Stimulated activated naive CD4-positive, alpha-beta T cell (primary cell): ENCODE data around the gene NPHS1.
"Not testable (repeated sequence)": the region's sequence is repeated elsewhere in the genome, so short reads cannot be mapped to it uniquely, and the experiment has no call there.

Experiments used
- DNase-seq, 6 experiments: peaks; one replicate each; lab custom pipeline; 2025; lab: John Stamatoyannopoulos, UW

NPHS1 gene

DNA sequence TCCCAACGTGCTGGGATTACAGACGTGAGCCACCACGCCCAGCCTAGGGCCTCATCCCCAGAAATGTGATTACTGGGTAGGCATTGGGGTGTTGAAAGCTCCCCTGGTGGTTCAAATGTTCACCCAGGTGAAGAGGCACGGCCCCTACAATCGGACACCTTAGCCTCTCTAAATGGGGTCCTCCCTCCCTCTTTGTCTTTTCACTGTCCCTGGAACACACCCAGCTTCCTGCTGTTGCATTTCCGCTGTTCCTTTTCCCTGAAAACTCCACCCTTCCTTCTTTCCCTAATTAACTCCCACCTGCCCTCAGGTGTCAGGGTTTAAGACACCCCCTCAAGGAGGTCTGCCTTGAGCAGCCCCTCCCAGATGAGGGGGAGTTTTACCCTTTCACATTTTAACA is 36.0 kb downstream of the NPHS1 start:
- no peak for DNase-seq

DNA sequence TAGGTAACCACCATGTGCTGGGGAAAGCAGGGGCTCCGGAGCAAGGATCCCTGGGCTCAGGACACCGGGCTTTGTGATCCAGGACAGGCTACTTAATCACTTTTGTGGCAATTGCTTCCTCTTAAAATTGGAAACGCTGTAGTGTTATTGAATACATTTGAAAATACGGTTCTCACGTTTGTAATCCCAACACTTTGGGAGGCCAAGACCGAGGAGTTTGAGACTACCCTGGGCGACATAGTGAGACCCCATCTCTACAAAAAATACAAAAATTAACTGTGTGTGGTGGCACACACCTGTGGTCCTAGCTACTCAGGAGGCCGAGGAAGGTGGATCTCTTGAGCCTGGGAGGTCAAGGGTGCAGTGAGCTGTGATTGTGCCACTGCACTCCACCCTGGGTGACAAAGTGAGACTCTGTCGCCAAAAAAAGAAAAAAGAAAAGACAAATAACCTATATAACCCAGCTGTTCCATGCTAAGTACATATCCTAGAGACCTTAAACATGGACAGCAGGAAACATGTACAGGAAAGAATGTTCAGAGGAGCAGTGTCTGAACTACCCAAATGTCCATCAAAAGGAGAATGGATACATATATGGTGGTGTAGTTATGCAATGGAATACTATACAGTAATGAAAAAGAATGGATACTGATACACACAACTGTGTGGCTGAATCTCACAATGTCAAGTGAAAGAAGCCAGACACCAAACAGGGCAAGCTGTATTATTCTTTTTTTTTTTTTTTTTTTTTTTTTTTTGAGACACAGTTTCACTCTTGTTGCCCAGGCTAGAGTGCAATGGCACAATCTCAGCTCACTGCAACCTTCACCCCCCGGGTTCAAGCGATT is 39.0 kb downstream of the NPHS1 start:
- no peak for DNase-seq

DNA sequence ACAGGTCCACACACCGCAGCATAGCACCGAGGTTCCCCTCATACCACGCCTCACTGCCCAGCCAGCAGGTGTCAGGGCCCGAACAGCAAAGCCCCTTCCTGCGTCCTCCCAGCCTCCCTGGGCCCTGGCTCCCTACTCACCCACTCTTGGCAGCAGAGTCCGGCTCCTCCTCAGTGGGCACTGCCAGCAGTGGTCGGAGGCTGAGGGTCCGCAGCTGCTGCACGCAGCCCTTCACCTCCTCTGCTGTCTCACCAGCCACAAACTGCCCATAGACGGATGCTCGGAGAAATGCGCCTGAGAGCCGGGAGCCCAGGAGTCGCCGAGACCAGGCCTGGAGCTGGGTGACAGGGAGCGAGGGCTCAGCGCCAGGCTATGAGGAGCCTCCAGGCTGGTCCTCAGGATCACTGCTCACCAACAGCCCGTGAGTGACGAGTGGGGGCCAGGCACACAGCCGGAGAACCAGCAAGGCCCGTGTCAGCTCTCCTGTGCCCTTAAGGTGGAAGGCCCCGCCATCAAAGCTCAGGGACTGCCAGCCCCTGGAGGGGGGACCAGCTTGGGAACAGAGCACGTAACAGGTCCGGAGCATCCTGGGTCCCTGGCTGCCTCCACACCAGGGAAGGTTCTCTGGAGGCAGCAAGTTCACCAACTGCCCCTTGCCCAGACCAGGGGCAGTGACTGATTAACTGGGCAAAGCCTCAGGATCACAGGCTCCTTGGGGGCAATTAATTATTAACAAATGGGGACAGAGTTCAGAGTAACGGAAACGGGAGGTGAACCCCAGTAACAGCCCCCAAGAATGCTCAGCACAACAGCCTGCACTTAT is 39.9 kb downstream of the NPHS1 start, which contains the start of gene PRODH2:
TSS of gene PRODH2 (minus strand) at position 626 of the 823 bp plus-strand sequence. CDS start at position 586, 40 bp downstream.
- no peak for DNase-seq

DNA sequence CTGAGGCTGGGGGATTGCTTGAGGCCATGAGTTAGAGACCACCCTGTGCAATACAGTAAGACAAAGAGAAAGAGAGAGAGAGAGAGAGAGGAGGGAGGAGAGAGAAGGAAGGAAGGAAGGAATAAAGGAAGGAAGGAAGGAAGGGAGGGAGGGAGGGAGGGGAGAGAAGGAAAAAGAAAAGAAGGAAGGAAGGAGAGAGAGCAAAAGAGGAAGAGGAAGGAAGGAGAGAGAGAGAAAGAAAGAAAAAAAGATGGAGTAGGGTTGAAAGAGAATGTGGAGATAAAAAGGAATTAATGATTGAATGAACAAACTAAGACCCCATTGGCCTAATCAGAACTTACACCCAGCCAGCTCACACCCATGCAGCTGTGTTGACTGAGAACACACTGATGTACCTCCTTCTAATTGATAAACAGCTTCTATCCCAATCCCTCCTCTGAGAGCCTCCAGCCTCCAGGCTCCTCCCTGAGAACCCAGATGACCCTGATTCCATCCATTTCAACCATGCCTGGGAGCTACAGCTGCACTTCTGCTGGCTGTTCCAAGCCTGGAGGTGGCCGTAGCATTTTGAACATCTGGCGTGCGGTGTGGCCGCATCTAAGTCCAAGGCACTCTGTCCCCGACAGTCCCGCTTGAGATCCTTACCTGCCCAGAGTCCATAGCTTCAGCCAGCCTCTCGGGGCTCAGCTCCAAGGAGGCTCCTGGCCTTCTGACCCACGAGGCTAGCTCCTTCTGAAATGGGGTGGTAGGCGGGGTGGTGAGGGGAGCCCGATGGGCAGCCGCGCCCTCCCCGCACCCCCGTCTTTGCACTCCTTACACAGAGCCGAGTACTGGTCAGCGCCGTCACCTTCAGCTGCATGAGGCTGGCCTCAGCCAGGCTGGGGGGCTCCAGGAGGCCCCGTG is 40.7 kb downstream of the NPHS1 start:
- no peak for DNase-seq

DNA sequence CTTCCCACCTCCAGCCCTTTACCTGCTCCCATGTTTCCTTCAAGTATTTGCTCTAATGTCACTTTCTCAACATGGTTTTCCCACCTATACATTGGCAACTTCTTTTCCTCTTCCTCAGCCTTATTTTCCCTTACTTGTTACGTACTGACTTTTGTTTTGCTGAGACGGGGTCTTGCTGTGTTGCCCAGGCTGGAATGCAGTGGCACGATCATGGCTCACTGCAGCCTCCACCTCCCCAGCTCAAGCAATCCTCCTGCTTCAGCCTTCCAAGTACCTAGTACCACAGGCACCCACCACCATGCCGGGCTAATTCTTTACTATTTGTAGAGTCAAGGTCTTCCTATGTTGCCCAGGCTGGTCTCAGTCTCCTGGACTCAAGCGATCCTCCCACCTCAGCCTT is 44.7 kb downstream of the NPHS1 start:
- DNase-seq: no peak

DNA sequence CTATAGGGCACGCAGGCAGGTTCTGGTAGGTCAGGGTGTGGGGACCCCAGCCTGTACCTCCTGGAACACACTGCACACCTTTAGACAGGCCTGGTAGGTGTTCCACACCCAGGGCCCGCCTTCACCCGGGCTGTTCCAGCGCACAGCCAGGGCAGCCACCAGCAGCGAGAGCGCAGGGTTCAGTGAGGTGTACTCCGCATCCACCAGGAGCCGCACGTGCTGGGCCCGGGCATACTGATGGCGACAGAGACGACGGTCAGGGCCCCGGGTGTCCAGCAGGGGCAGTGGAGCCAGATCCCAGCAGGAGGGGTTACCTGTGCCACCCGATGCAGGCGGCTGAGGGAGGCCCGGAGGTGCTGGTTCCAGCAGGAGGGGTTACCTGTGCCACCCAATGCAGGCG is 45.7 kb downstream of the NPHS1 start:
- no peak for DNase-seq

DNA sequence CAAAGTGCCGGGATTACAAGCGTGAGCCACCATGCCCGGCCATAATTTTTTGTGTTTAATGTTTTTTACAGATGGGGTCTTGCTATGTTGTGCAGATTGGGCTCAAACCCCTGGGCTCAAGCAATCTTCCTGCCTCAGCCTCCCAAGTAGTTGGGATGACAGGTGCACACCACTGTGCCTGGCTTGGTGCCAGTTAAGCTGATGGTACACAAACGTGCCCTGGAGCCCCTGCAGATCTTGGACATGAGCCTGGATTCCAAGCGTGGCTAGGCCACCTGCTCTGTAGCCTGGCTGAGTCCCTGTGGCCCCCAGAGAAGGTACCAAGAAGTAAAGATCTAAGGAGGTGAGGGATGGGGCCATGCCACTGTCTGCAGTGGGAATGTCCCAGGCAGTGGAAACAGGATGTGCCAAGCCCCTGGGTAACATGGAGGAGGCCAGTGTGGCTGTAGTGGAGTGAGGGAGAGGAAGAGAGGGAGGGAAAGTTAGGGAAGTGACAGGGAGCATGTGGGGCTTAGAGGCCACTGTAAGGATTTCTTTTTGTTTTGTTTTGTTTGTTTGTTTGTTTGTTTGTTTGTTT is 46.7 kb downstream of the NPHS1 start:
- no peak for DNase-seq

DNA sequence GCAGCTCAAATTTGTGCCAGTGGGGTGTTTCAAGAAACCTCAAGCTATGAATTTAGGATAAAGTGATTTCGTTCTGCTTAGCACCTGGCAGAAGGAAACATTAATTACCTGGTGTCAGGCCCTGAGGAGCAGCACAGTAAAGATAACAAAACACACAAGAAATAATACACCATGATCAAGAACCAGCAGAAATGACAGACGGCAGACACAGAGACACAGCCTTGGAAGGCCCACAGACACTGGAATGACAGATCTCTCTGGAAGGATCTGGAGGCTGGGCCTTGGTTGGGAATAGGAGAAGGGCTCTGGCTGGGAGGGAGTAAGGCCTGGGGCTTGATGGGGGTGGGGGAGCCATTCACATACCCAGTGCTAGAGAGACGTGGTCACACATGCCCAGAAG is 50.5 kb downstream of the NPHS1 start:
- DNase-seq: no peak

DNA sequence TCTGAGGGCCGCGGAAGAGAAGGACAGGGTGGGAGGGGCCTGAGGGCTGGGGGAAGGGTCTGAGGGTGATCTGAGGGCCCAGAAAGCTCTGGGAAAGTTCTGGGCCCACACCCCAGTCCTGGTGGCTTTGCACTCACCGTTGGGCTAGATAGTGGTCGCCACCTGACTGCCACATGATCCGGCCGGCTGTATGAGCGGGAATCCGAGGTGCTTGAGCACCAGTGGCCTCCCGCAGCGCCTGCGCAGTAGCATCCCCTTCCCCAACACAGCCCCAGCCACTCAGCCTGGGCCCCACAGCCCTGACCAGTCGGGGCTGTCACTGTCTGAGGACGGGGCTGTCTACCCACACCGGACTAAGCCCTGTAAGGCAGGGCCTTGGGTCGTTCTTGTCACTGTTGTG is 54.6 kb downstream of the NPHS1 start:
- no peak for DNase-seq

DNA sequence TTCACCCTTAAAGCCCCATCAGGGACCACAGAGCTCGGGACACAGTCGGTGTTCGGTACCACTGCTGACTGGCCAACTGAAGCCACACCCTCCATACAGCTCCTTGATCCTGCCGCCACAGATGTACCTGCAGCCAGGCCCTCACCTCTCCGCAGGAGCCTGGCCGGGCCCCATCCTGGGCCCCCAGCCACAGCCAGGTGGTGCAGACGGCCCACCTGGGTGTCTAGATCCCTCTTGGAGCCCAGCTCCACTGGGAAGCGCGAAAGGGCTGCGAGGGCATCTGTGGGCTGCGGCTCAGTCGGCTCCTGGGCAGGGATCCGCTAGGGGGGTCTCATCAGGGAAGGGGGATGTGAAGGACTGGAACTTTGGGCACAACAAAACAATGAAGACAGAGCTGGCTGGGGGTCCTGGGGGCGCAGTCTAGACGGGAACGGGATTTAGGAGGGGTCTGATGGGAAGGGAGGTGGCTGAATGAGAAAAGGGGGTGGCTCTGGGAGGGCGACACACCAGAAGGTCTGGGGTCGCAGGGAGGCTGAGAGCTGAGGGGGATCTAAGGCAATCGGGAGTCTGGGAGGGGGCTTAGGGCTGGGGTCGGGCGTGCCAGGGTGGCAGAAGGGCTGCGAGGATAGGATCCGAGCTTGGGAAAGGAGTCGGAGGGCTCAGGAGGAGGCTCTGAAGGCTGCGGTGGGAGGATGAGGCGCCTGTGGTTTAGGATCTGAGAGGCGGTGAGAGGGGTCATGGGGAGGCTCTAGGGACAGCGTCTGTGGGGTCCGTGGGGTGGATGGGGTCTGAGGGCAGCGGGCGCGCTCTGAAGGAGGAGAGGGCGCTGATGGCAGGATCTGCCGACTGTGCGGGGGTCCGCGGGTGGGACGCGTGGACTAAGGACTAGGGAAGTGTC is 55.4 kb downstream of the NPHS1 start:
- no peak for DNase-seq

DNA sequence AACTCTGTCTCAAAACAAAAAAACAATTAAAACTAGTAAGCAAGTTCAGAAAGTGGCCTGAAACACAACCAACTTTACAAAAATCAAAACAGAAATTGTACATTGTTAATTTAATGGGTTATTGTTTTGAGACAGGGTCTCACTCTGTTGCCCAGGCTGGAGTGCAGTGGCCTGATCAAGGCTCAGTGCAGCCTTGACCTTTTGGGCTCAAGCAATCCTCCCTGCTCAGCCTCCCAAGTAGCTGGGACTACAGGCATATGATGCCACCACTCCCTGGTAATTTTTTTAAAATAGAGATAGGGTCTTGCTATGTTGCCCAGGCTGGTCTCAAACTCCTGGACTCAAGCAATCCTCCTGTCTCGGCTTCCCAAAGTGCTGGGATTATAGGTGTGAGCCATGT is 56.7 kb downstream of the NPHS1 start:
- DNase-seq: not testable (repeated sequence)

DNA sequence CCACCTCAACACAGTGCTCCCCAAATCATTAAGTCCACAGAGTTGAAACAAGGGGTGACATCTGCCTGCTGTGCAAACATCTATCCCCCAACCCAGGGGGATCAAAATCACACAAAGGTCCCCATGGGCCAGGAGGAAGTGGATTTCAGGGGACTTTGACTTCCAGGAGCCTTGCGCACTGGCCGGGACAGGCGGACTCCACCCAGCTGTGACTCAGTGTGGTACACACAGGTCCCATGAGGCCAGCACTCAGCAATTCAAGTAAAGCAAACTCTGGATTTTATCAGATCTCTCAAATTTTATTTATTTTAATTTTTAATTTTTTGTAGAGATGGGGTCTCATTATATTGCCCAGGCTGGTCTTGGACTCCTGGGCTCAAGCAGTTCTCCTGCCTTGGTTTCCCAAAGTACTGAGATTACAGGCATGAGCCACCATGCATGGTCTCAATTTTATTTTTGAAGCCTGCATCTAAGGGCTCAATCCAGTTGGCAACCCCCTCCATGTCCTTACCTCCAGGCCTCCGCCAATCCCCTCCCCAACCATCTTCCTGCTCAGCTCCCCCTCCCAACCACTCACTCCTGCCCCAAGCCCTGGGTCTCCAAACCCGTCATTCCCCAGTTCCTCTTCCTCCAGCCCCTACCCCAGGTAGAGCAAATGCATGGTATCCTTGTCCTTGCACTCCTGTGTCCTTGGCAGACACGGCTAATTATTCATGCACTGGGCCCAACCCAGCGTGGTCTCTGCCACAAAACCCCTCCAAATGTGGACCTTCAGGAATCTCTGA is 58.7 kb downstream of the NPHS1 start:
- no peak for DNase-seq

DNA sequence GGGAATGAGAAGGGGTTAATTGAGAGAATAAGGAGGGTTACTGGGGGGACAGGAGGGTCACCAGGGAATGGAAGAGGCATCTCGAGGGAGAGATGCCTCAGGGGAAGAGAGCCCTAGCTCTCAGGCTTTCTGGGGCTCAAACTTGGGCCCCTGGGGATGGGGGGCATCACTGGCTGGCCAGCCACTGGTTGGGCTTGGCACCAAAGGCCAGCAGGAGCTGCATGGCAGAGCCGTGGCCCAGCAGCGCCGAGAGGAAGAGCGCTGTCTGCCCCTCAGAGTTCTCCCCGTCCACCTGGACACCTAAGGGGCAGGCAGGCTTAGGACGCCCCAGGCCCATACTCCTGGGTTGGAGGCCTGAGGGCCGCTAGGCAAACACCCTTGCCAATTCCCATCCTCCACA is 59.4 kb downstream of the NPHS1 start:
- DNase-seq: no peak

DNA sequence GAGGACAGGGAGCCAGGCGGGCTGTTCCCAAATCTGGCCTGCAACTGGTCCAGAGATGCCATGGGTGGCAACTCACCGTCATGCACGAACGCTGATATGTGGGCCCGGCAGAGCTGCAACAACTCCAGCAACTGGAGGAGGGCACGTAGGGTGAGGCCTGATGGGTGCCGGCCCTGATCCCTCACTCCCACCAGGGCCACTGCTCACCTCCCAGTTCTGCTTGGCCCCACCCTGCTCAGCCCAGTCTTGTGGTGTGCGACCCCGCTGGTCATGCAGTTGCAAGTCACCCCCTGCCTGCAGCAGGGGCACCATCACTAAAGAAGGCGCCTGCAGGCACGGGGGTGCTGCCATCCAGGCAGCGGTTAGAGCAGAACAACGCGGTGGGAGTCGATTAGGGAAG is 60.0 kb downstream of the NPHS1 start:
- DNase-seq: no peak

DNA sequence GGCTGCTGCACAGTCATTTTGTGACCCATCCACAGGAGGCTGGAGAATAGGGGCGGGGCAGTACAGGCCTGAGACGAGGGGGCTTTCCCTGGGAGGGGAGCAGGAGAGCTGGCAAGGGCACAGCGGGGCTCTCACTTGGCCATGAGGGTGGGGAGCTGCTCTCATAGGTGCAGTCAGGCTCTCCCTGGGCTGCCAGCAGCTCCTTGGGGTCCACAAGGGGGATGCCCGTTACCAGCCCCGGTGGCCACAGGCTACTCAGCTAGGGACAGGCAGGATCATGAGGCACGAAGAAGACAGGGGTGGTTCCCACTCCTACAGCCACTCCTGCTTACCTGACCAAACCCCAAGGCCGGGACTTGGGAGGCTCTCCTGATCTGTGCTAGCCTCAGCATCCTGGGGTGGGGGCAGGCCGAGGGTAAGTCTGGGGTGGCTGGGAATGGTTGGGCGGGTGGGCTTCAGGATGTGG is 60.5 kb downstream of the NPHS1 start:
- no peak for DNase-seq

DNA sequence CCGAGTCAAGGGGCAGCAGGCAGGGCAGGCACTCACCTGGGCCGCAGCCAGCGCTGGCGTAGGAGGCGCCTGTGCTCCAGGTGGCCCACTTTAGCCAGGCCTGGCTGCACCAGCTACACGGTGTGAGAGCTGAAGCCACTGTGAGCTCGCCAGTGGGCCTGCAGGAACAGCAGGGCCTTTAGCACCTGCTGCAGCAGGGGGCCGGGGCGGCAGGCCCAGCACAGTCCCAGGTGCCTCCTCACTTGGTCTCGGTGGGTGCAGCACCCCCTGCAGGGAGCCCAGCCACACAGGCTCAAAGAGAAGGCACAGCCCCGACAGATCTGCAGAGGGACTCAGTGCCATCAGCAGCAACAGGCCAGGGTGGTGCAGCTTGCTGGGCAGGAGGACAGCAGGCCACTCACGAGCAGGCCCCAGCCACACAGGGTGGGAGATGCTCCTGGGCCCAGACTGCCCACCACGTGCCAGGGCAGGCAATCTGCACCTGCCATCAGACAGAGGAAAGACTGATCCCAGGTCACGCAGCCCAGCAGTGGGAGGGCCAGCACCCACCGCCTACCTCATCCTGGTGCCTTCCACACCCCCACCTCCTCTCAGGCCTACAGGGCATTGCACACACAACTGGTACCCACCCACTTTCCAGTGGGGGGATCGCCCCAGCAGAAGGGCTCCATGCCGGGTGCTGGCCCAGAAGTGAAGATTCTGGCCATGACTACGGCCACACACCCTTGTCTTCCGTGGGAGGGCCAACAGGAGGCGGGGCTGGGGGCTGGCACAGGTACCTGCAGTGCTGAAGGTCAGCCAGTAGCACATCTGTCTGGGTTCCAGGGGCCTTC is 61.1 kb downstream of the NPHS1 start:
- DNase-seq: peak in 1 of 6 experiments; percentile 3

DNA sequence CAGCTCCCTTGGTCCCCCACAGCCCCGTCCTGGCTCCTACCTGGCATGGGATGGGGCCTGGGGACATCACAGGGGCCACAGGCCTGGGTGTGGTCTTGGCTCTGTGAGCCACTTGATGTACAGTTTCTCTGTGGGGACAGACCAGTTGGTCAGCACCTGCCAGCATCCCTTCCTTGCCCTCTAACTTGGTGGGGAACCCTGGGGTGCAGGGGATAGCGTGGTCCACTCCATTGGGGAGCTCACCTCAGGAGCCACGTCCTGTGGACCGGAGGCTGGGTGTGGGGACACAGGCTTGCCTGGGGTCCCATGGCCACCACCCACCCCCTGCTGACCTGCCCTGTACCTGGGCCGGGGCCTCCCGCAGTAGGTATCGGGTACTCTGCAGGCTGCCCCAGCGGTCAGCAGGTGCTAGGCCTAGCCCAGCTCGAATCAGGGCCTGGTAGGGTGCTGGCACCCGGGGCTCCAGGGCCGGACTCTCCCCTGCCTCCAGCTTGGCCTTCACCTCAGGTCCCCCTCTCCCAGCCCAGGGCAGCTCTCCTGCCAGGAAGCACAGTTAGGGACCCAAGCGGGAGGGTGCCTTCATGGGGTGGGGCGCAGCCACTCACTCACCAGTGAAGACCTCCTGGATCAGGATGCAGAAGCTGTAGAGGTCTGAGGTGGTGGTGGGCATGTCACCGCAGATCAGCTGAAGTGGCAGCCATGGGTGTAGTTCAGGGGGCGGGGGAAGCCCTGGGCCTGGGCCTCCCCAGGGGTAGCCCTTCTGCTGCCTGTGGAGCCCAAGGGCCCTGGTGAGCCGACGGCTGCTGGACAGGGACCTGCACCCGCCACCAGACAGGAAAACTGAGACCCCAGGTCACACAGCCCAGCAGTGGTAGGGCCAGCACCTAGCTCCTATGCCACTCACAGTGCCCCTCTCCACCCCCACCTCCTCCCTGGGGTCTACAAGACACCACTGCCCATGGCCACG is 62.0 kb downstream of the NPHS1 start:
- DNase-seq: no peak
